K562 (cell line): ENCODE measurements around the gene ACSBG1. TPM values are rescaled to one million over a fixed set of nuclear protein-coding genes. Genes with fewer than 3 reads are reported as not detected.

Source experiments
- ERF ChIP-seq: fragments of 450-650 bp; formaldehyde crosslinking; IDR thresholded peaks from 2 replicates; pipeline ENCODE4 v1.4.0; 2020; ENCODE audit warnings: mild to moderate bottlenecking, mixed read lengths
- MAX ChIP-seq: sonication (generic); formaldehyde crosslinking; IDR thresholded peaks from 2 replicates; pipeline ENCODE4 v1.9.0; 2022; ENCODE audit warnings: mild to moderate bottlenecking, missing genetic modification reagents
- MGA ChIP-seq: fragments of 450-650 bp; IDR thresholded peaks from 2 replicates; pipeline ENCODE4 v1.6.1; 2016; ENCODE audit warnings: mild to moderate bottlenecking, moderate library complexity
- NR2C2 ChIP-seq, 2 experiments: fragments of 200-800 bp in 1 of 2; sonication (Bioruptor generic) in 1 of 2; sonication (generic) in 1 of 2; formaldehyde crosslinking in 1 of 2; IDR thresholded peaks; 2 replicates each; pipeline versions ENCODE4 v1.6.1 to v1.8.0; 2016 to 2022; ENCODE audit warnings: mild to moderate bottlenecking in 1 of 2, missing compliant biosample characterization in 1 of 2, missing genetic modification characterization in 1 of 2, missing genetic modification reagents in 1 of 2
- PBX2 ChIP-seq, 2 experiments: IDR thresholded peaks in 1 of 2; conservative IDR thresholded peaks in 1 of 2; 2 replicates each; pipeline ENCODE4 v1.6.1; 2016; ENCODE audit warnings: low read depth in 2 of 2, mild to moderate bottlenecking in 1 of 2, missing compliant biosample characterization in 1 of 2, missing genetic modification characterization in 1 of 2, moderate library complexity in 1 of 2
- RBM34 ChIP-seq: fragments of 200-400 bp; formaldehyde crosslinking; IDR thresholded peaks from 2 replicates; pipeline ENCODE4 v1.6.1; 2018; ENCODE audit warnings: low read length, borderline replicate concordance; ENCODE audit not compliant: insufficient read depth
- ZBTB5 ChIP-seq: fragments of 450-650 bp; IDR thresholded peaks from 2 replicates; pipeline ENCODE4 v1.6.1; 2017; ENCODE audit warnings: antibody characterized with exemption
- ZNF224 ChIP-seq: sonication (generic); formaldehyde crosslinking; IDR thresholded peaks from 2 replicates; pipeline ENCODE4 v1.8.0; 2022; ENCODE audit warnings: mild to moderate bottlenecking, missing genetic modification reagents
- polyA plus RNA-seq, 8 experiments: library from polyadenylated mRNA; depleted of rRNA in 4 of 8; stranded (reverse) in 5 of 8; unstranded in 3 of 8; fragments of >200 nt; fragmentation: Nextera tagmentation in 2 of 8; fragmentation: Illumina TruSeq in 1 of 8; extraction: Ambion mirVana in 2 of 8; extraction: Trizol in 1 of 8; gene quantifications; 2 replicates each; pipeline versions ENCODE4 v1.2.1 to v1.2.3, GENCODE V29; 2011 to 2014; ENCODE audit warnings: inconsistent platforms in 1 of 8, missing spikeins in 1 of 8
- total RNA-seq, 7 experiments: library from RNA; depleted of rRNA in 6 of 7; stranded (reverse); fragments of >200 nt in 6 of 7; fragmentation: Illumina TruSeq in 2 of 7; extraction: Trizol in 2 of 7; gene quantifications; 2 replicates each; pipeline versions ENCODE4 v1.2.1 to v1.2.3, GENCODE V29; 2011 to 2021; ENCODE audit warnings: low replicate concordance in 1 of 7

ACSBG1 gene
- total and polyA plus RNA-seq, 9 of the 15 experiments (the other 6 are each of a cell fraction or from before 2014, with no cell fraction given): 0.36 to 6.4 (median 2.5) TPM

- TF ChIP-seq ZNF224 (no peak), NR2C2 (CRISPR knock-in tag; IDR thresholded peaks at IDR 0.05) (peak; percentile 59; the same call in 1 of the 2 replicates), NR2C2 (tag; IDR thresholded peaks at IDR 0.05) (peak; percentile 89), PBX2 (CRISPR knock-in tag; IDR thresholded peaks at IDR 0.05; ENCODE audit: low read depth) (no peak), PBX2 (tag; conservative IDR thresholded peaks at IDR 0.05; ENCODE audit: low read depth) (no peak), MGA (no peak), RBM34 (no peak), ERF (CRISPR knock-in tag) (0 out of 2 replicates have a peak, but pooled peaks have one; percentile 38), ZBTB5 (no peak), MAX (CRISPR knock-in tag) (peak; percentile 36; the same call in 1 of the 2 replicates)
Measured at GRCh38 chr15:78131295-78132061, 102.9 kb downstream of the ACSBG1 start, which contains the start of gene CIB2 (continued).
